ENCODE results near the gene SETD5. TPM values are rescaled to one million over a fixed set of nuclear protein-coding genes. Genes with fewer than 3 reads are reported as not detected.

SETD5 gene
- total and polyA plus RNA-seq, 2 of the 4 experiments (the other 2 are of a cell fraction) = 42.7 to 62.9 TPM

DNA sequence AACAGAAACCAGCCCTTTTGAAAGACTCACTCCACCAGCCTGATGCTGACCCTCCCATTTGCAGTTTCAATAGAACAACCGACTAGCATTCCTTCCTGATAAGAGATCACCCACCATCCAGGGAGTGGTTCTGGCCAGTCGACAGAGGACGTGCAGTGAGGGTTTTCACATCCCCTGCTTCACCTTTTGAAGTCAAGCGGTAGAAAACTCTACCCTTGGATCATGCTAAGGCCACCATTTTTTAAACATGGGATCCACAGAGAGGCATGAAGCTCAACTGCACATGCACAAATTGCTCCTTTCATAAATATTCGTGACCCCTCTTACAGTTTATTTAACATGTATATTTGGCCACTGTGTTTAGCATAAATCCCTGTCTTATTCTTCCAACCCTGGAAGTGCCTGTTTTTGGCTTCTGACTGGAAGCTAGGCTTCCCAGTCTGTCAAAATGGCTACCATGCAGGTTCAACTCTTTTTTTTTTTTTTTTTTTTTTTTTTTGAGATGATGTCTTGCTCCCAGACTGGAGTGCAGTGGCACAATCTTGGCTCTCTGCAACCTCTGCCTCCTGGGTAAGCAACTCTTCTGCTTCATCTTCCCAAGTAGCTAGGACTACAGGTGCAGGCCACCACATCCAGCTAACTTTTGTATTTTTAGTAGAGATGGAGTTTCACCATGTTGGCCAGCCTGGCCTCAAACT is 35.6 kb upstream of the SETD5 start (continued):
- TF ChIP-seq, protein P1, sequence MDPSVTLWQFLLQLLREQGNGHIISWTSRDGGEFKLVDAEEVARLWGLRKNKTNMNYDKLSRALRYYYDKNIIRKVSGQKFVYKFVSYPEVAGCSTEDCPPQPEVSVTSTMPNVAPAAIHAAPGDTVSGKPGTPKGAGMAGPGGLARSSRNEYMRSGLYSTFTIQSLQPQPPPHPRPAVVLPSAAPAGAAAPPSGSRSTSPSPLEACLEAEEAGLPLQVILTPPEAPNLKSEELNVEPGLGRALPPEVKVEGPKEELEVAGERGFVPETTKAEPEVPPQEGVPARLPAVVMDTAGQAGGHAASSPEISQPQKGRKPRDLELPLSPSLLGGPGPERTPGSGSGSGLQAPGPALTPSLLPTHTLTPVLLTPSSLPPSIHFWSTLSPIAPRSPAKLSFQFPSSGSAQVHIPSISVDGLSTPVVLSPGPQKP (IDR thresholded peaks at IDR 0.05; ENCODE audit: borderline replicate concordance, low read depth, low read length) = no peak
- no peak for TF ChIP-seq RFX5 (IDR thresholded peaks at IDR 0.05; ENCODE audit: low read depth, low read length)
- TF ChIP-seq RCOR1 (IDR thresholded peaks at IDR 0.05; ENCODE audit: insufficient replicate concordance, low read length) = no peak
- TF ChIP-seq MAFK (IDR thresholded peaks at IDR 0.05; ENCODE audit: low read depth, low read length) = no peak
- no peak for TF ChIP-seq SMC3 (IDR thresholded peaks at IDR 0.05; ENCODE audit: low read depth, low read length)
- TF ChIP-seq, protein P2, sequence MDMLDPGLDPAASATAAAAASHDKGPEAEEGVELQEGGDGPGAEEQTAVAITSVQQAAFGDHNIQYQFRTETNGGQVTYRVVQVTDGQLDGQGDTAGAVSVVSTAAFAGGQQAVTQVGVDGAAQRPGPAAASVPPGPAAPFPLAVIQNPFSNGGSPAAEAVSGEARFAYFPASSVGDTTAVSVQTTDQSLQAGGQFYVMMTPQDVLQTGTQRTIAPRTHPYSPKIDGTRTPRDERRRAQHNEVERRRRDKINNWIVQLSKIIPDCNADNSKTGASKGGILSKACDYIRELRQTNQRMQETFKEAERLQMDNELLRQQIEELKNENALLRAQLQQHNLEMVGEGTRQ (IDR thresholded peaks at IDR 0.05; ENCODE audit: low read depth, low read length) = no peak
- TF ChIP-seq CEBPB (IDR thresholded peaks at IDR 0.05; ENCODE audit: low read depth, low read length) = no peak

All from IMR-90 (cell line).